NCI-H82 (cell line): ENCODE data around the gene ATP6AP1.

Experiments
- DNase-seq: peaks from one replicate; lab custom pipeline; 2025; lab: John Stamatoyannopoulos, UW

ATP6AP1 gene

DNA sequence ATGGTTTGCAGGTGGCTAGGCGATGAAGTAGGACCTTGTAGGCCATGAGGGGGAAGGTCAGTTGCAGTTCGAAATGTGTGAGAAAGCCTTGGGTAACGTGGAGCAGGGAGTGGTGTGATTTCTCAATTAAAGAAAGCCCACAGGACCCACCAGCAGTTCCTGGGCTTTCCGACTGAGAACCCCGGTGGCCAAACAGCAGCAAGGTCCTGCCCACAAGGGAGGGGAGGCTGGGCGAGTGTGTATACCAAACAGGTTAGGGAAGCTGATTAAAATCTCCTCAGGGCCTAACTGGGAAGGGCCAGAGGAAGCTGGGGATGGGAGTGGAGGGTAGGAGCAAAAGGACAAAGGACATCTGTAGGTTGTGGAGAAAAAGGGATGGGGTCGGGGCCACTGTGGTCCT is 2.4 kb downstream of the ATP6AP1 start:
- no peak for DNase-seq

- DNase-seq = no peak
Observed at GRCh38 chrX:154431341-154431740, 2.9 kb downstream of the ATP6AP1 start.

- DNase-seq = no peak
Observed at GRCh38 chrX:154432210-154432609, 3.7 kb downstream of the ATP6AP1 start.

- no peak for DNase-seq
Observed at GRCh38 chrX:154433605-154434004, 5.1 kb downstream of the ATP6AP1 start.

DNA sequence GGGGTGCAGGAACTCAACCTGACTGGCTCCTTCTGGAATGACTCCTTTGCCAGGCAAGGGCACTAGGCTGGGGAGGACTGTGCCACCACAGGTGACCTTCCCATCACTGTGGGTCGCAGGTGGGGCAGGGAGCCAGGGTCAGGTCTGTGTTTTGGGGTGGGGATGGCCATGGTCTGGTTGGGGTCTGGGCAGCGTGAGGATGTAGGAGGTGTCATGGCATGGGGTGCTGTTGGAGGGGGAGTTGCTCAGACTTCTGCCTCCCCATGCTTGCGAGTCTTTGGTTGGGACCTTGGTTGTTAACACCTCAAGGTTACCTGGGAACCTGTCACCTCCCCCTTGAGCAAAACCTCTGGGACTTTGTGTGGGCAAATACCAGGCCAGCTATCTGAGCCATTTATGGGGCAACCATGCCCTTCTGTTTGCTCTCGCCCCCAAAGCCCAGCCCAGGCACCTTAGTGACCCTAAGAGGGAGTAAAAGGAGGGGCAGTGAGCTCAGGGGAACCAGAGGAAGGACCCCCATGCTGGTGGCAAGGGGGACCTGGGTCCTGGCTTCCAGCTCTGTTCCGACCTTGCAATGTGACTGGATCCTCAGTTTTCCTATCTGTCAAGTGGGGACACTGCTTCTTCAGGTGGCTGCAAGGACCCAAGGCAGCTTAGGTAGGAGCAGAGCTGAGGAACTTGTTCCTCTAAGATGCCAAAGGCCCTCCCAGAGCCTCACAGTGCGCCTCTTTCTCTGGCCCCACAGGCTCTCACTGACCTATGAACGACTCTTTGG is 6.1 kb downstream of the ATP6AP1 start:
- DNase-seq = no peak

DNA sequence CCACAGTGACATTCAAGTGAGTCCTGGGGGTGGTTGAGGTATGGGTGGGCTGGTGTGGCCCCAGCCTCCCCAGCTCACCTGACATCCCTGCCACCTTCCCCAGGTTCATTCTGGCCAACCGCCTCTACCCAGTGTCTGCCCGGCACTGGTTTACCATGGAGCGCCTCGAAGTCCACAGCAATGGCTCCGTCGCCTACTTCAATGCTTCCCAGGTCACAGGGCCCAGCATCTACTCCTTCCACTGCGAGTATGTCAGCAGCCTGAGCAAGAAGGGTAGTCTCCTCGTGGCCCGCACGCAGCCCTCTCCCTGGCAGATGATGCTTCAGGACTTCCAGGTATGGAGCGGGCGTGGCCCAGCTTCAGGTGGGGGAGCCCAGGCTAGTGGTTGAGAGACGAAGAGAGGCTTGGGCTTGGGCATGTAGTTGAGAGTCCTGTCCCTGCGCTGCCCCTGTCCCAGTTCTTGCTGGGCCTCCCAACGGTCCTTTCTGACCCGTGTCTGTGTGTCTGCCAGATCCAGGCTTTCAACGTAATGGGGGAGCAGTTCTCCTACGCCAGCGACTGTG is 6.8 kb downstream of the ATP6AP1 start:
- no peak for DNase-seq

DNA sequence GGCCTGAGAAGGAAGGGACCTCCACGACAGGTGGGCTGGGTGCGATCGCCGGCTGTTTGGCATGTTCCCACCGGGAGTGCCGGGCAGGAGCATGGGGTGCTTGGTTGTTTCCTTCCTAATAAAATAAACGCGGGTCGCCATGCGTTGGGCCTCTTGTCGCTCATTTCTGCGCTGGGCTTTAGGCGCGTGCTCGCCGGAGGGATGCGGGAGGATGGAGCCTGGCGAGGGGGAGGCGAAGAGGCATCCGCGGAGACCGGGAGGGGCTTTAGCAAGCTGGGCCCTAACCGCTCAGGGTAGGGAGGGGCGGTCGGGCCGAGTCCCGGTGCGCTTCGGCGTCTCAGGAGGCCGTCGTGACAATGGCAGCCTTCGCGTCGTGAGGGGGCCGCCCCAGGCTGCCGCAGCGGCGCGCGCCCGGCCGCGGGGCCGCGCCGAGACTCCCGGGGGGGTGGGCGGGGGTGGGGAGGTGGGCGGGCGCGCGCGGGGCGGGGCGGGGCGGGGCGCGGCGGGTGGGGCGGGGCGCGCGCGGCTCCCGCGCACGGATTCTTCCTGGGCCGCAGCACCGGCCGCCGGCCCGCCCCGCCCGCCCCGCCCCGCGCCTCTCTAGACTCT is 8.0 kb downstream of the ATP6AP1 start:
- DNase-seq = peak; percentile 72

DNA sequence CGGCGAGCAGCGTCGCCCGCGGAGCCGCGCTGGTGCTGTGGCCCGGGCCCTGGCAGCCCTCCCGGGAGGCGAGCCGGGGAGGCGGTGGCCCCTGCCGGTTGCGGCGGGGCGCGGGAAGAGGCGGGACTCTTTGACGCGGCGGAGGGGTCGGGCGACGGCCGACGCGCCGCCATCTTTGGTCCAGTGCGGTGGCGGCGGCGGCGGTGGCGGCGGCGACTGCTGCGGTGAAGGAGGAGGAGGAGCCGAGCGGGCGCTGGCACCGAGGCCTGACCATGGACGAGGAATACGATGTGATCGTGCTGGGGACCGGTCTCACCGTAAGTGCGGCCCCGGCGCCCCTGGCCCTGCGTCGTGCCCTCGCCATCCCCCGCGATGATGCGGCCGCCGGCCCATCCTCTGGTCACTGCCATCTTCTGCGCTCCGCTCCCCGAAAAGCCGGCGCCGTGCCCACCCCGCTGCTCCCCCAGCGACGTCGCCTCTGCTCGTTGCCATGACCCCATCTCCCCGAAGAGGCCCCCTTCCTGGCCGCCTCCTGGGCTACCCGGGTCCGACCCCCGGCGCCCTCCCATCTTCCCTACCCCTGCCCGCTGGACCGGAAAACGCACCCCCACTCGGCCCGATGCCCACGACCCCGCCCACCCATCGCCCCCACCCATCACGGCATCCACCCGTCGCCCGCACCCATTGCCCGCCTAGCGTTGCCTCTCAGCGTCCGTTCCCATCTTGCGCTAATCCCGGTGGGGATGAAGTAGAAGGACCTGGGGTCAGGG is 8.7 kb downstream of the ATP6AP1 start, which contains the start of gene GDI1:
GDI1 (plus strand) TSS at position 172 of the 770 bp plus-strand sequence; CDS start at position 273, 101 bp downstream.
- peak; percentile 57 for DNase-seq

GRCh38 chrX:154437971-154438893 is 9.8 kb downstream of the ATP6AP1 start:
- no peak for DNase-seq

- DNase-seq = no peak
Observed at GRCh38 chrX:154439841-154440240, 11.4 kb downstream of the ATP6AP1 start.

GRCh38 chrX:154440623-154441357 is 12.3 kb downstream of the ATP6AP1 start:
- no peak for DNase-seq

DNA sequence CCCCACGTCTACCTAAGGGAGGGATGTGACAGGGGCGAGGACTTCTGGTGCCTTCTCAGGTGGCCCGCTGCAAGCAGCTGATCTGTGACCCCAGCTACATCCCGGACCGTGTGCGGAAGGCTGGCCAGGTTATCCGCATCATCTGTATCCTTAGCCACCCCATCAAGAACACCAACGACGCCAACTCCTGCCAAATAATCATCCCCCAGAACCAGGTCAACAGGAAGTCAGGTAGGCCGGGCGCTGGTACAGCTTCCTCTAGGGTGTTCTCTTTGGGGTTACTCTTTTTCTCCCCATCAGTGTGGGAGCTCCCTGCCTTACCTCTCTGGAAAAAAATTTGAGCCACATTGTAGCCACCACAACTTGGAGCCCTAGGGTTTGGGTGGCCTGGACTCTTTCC is 13.1 kb downstream of the ATP6AP1 start:
- no peak for DNase-seq

- DNase-seq = no peak
Observed at GRCh38 chrX:154441984-154442707, 13.7 kb downstream of the ATP6AP1 start.

GRCh38 chrX:154443479-154443910 is 15.0 kb downstream of the ATP6AP1 start:
- DNase-seq = peak; percentile 49

DNA sequence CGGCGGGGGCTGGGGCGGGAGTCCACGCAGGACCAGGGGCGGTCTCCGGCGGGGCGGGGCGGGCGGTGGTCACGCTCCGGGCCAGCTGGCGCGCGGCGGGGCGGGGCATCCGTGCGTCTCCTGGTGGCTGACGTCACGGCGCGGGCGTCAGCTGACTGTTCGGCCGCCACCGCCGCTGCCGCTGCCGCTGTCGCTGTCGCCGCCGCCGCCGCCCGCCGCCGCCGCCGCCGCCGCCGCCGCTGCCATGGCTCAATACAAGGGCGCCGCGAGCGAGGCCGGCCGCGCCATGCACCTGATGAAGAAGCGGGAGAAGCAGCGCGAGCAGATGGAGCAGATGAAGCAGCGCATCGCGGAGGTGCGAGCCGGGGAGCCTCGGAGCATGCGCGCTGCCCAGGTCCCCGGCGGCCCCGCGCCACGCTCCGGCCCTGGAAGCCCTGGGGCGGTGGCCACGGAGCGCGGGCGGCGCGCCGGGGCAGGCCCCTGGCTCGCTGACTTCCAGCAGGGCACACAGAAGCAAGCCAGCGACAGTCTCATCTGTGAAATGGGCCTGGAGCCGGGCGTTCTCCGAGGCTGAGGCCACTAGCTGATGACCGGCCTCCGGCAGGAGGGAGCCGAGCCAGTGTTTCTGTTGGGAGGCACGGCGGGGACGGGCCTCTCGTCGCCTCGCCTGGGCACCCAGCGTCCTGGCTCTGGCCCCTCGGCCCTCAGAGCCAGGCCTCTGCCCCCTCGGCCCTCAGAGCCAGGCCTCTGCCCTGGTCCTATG is 15.7 kb downstream of the ATP6AP1 start, which contains the start of gene FAM50A:
FAM50A (plus strand) TSS at position 150 of the 763 bp plus-strand sequence; CDS start at position 245, 95 bp downstream.
- peak; percentile 81 for DNase-seq

DNA sequence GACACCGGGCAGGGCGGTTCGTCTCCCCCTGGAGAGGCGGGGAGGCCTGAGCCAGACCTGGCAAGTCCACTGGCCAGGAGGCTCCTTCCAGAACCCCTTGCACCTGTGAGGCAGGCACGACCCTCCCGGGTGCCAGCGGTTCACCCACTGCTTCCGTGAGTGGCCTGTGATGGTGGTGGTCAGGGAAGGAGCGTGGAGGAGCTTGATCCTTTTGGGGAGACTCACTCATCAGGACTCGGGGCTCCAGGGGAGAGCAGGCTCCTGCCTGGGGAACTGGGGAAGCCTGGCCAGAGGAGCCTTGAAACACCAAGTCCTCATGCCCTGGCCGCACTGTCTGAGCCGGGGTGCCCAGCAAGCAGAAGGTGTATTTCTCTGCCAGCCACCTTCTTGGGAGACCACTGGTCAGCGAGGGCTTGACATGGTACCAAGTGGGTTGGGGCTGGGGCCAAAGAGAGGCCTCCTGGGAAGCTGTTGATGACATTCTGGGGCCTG is 16.3 kb downstream of the ATP6AP1 start:
- DNase-seq = no peak

DNA sequence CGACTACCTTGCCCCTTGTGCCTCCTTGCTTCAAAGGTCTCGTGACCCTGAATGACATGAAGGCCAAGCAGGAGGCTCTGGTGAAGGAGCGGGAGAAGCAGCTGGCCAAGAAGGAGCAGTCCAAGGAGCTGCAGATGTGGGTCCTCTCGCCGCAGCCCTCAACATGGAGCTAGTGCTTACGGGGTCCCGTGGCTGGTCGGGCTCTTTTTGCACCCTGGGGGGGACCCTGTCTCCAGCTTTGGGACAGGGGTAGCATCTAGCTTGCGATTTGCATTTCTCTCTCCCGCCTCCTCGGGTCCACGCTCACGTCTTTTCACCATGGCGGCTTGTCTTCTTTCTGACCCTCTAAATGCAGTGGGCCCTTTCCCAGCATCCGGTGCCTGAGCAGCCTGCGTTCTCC is 17.3 kb downstream of the ATP6AP1 start:
- DNase-seq = no peak

- DNase-seq = no peak
Observed at GRCh38 chrX:154446430-154446829, 18.0 kb downstream of the ATP6AP1 start.

- no peak for DNase-seq
Observed at GRCh38 chrX:154448484-154448883, 20.0 kb downstream of the ATP6AP1 start.
